ENCODE data around the gene UBE3A.
A peak's percentile ranks its signal among the peaks of the same experiment; 100 is the strongest.

The UBE3A gene

GRCh38 chr15:25375557-25375956, 63.3 kb downstream of the UBE3A start:
- no peak for ATAC-seq
- no peak for TF ChIP-seq ZNF565 (CRISPR knock-in tag; conservative IDR thresholded peaks at IDR 0.05; ENCODE audit: low read depth)
- TF ChIP-seq SNAI2 (CRISPR knock-in tag; IDR thresholded peaks at IDR 0.05): no peak
- TF ChIP-seq BACH2 (CRISPR knock-in tag; IDR thresholded peaks at IDR 0.05; ENCODE audit: borderline replicate concordance): no peak

- no peak for TF ChIP-seq OSR1 (CRISPR knock-in tag; IDR thresholded peaks at IDR 0.05)
- no peak for TF ChIP-seq ESRRG (CRISPR knock-in tag; IDR thresholded peaks at IDR 0.05)
- TF ChIP-seq CSRNP3 (CRISPR knock-in tag; IDR thresholded peaks at IDR 0.05): no peak
- no peak for TF ChIP-seq TCF4 (CRISPR knock-in tag; IDR thresholded peaks at IDR 0.05; ENCODE audit: borderline replicate concordance)
- TF ChIP-seq ZFP3 (CRISPR knock-in tag; IDR thresholded peaks at IDR 0.05): no peak
- no peak for TF ChIP-seq ISL1 (CRISPR knock-in tag; IDR thresholded peaks at IDR 0.05)
- TF ChIP-seq GLIS3 (CRISPR knock-in tag; IDR thresholded peaks at IDR 0.05): no peak
- TF ChIP-seq CSDC2 (CRISPR knock-in tag; IDR thresholded peaks at IDR 0.05): no peak
- no peak for TF ChIP-seq CREB5 (CRISPR knock-in tag; IDR thresholded peaks at IDR 0.05; ENCODE audit: low read depth)
- TF ChIP-seq ZNF565 (CRISPR knock-in tag; conservative IDR thresholded peaks at IDR 0.05; ENCODE audit: low read depth): no peak
- no peak for ATAC-seq
Measured at GRCh38 chr15:25374143-25374542, 64.7 kb downstream of the UBE3A start.

- ATAC-seq: no peak
Measured at GRCh38 chr15:25372298-25372697, 66.5 kb downstream of the UBE3A start.

GRCh38 chr15:25368850-25369249, 70.0 kb downstream of the UBE3A start:
- ATAC-seq: peak; percentile 61
- TF ChIP-seq SNAI2 (CRISPR knock-in tag; IDR thresholded peaks at IDR 0.05) (no peak), ZNF70 (CRISPR knock-in tag; IDR thresholded peaks at IDR 0.05) (no peak), RARB (CRISPR knock-in tag; IDR thresholded peaks at IDR 0.05) (no peak), GLIS3 (CRISPR knock-in tag; IDR thresholded peaks at IDR 0.05) (no peak), OSR1 (CRISPR knock-in tag; IDR thresholded peaks at IDR 0.05) (no peak), POU6F1 (CRISPR knock-in tag; IDR thresholded peaks at IDR 0.05; ENCODE audit: borderline replicate concordance, low read depth) (no peak), TOX (CRISPR knock-in tag; IDR thresholded peaks at IDR 0.05; ENCODE audit: borderline replicate concordance) (no peak), ZNF8 (CRISPR knock-in tag; IDR thresholded peaks at IDR 0.05) (no peak), PPARA (CRISPR knock-in tag; IDR thresholded peaks at IDR 0.05; ENCODE audit: borderline replicate concordance) (no peak), ESRRG (CRISPR knock-in tag; IDR thresholded peaks at IDR 0.05) (no peak), PATZ1 (CRISPR knock-in tag; IDR thresholded peaks at IDR 0.05; ENCODE audit: borderline replicate concordance) (no peak), TSHZ2 (CRISPR knock-in tag; IDR thresholded peaks at IDR 0.05) (no peak), ISL1 (CRISPR knock-in tag; IDR thresholded peaks at IDR 0.05) (no peak), TCF4 (CRISPR knock-in tag; IDR thresholded peaks at IDR 0.05; ENCODE audit: borderline replicate concordance) (no peak), BACH2 (CRISPR knock-in tag; IDR thresholded peaks at IDR 0.05; ENCODE audit: borderline replicate concordance) (no peak), ZC3H10 (CRISPR knock-in tag; IDR thresholded peaks at IDR 0.05) (no peak), CREB5 (CRISPR knock-in tag; IDR thresholded peaks at IDR 0.05; ENCODE audit: low read depth) (no peak)

More at GRCh38 chr15:25372298-25372697, 66.5 kb downstream of the UBE3A start:
- no peak for TF ChIP-seq OSR1 (CRISPR knock-in tag; IDR thresholded peaks at IDR 0.05)
- TF ChIP-seq CSDC2 (CRISPR knock-in tag; IDR thresholded peaks at IDR 0.05): no peak
- TF ChIP-seq ARNTL (CRISPR knock-in tag; IDR thresholded peaks at IDR 0.05; ENCODE audit: borderline replicate concordance, low read depth): no peak
- TF ChIP-seq ZFP30 (CRISPR knock-in tag; IDR thresholded peaks at IDR 0.05): no peak
- TF ChIP-seq CREB5 (CRISPR knock-in tag; IDR thresholded peaks at IDR 0.05; ENCODE audit: low read depth): no peak
- TF ChIP-seq ZFP3 (CRISPR knock-in tag; IDR thresholded peaks at IDR 0.05): no peak
- TF ChIP-seq BACH2 (CRISPR knock-in tag; IDR thresholded peaks at IDR 0.05; ENCODE audit: borderline replicate concordance): no peak
- TF ChIP-seq ZC3H10 (CRISPR knock-in tag; IDR thresholded peaks at IDR 0.05): no peak
- TF ChIP-seq ZNF565 (CRISPR knock-in tag; conservative IDR thresholded peaks at IDR 0.05; ENCODE audit: low read depth): no peak
- no peak for TF ChIP-seq SNAI2 (CRISPR knock-in tag; IDR thresholded peaks at IDR 0.05)
